IgD-negative memory B cell (primary cell): ENCODE results near the gene MEGF9. TPM values are rescaled to one million over a fixed set of nuclear protein-coding genes. Genes with fewer than 3 reads are reported as not detected.

Source experiments
- H3K27ac Mint-ChIP-seq, 3 donors: one replicate each; pipeline ENCODE4 v1.8.0; 2020 to 2022; ENCODE audit warnings: mild to moderate bottlenecking in 3 of 3, mixed read lengths in 3 of 3, moderate library complexity in 1 of 3
- H3K27me3 Mint-ChIP-seq: one replicate; pipeline ENCODE4 v1.8.0; 2021; ENCODE audit warnings: mixed read lengths
- H3K36me3 Mint-ChIP-seq: one replicate; pipeline ENCODE4 v1.8.0; 2020; ENCODE audit warnings: mild to moderate bottlenecking, mixed read lengths
- H3K4me1 Mint-ChIP-seq, 3 donors: one replicate each; pipeline ENCODE4 v1.8.0; 2020 to 2022; ENCODE audit warnings: mixed read lengths in 3 of 3, mild to moderate bottlenecking in 1 of 3
- H3K4me3 Mint-ChIP-seq, 4 donors: one replicate each; pipeline ENCODE4 v1.8.0; 2020 to 2022; ENCODE audit warnings: mild to moderate bottlenecking in 4 of 4, mixed read lengths in 4 of 4, moderate library complexity in 3 of 4
- H3K9me3 Mint-ChIP-seq, 3 donors: one replicate each; pipeline ENCODE4 v1.8.0; 2020 to 2021; ENCODE audit warnings: mixed read lengths in 3 of 3, mild to moderate bottlenecking in 1 of 3
- polyA plus RNA-seq: library from polyadenylated mRNA; unstranded; fragments of 300-500 nt; fragmentation: Illumina TruSeq; gene quantifications from one replicate; pipeline ENCODE4 v1.2.3, GENCODE V29; 2021

The MEGF9 gene
- polyA plus RNA-seq, 1 donor from 2014 or later: 3.4 TPM

- Mint-ChIP-seq H3K9me3 (no peaks in the 10 kb centered on the region), H3K4me3 (no peak overlapping the region), H3K27me3 (no peaks in the 10 kb centered on the region), H3K36me3 (no peaks in the 10 kb centered on the region), H3K27ac (no peak overlapping the region), H3K4me1 (peaks cover 0 to 2% (median 0%) of the 10 kb centered on the region in 3 donors)
Observed at GRCh38 chr9:120619751-120620655, 94.3 kb downstream of the MEGF9 start.

GRCh38 chr9:120616966-120617935 is 97.0 kb downstream of the MEGF9 start:
- H3K9me3 Mint-ChIP-seq: no peaks in the 10 kb centered on the region
- H3K36me3 Mint-ChIP-seq: peaks cover 1% of the 10 kb centered on the region
- H3K4me3 Mint-ChIP-seq: no peak overlapping the region
- H3K27ac Mint-ChIP-seq: peak overlapping the region in 1 of 3 donors; percentile 37
- peaks cover 0 to 2% (median 0%) of the 10 kb centered on the region in 3 donors for H3K4me1 Mint-ChIP-seq
- H3K27me3 Mint-ChIP-seq: no peaks in the 10 kb centered on the region

GRCh38 chr9:120612218-120612617 is 102.1 kb downstream of the MEGF9 start:
- no peak overlapping the region for H3K4me3 Mint-ChIP-seq

GRCh38 chr9:120611690-120612068 is 102.6 kb downstream of the MEGF9 start:
- Mint-ChIP-seq H3K4me3 (no peak overlapping the region), H3K27ac (no peak overlapping the region), H3K27me3 (no peaks in the 10 kb centered on the region), H3K9me3 (no peaks in the 10 kb centered on the region), H3K4me1 (no peaks in the 10 kb centered on the region), H3K36me3 (peaks cover 8% of the 10 kb centered on the region)

More at GRCh38 chr9:120612218-120612617, 102.1 kb downstream of the MEGF9 start:
- Mint-ChIP-seq H3K27ac (no peak overlapping the region), H3K36me3 (peaks cover 8% of the 10 kb centered on the region), H3K27me3 (no peaks in the 10 kb centered on the region), H3K9me3 (no peaks in the 10 kb centered on the region), H3K4me1 (no peaks in the 10 kb centered on the region)

- peaks cover 10% of the 10 kb centered on the region for H3K36me3 Mint-ChIP-seq
- no peak overlapping the region for H3K27ac Mint-ChIP-seq
- H3K4me1 Mint-ChIP-seq: no peaks in the 10 kb centered on the region
- no peak overlapping the region for H3K4me3 Mint-ChIP-seq
- H3K9me3 Mint-ChIP-seq: no peaks in the 10 kb centered on the region
- H3K27me3 Mint-ChIP-seq: no peaks in the 10 kb centered on the region
Observed at GRCh38 chr9:120610975-120611689, 103.1 kb downstream of the MEGF9 start.

- H3K27me3 Mint-ChIP-seq: no peaks in the 10 kb centered on the region
- H3K27ac Mint-ChIP-seq: no peak overlapping the region
- H3K36me3 Mint-ChIP-seq: peaks cover 17% of the 10 kb centered on the region
- no peaks in the 10 kb centered on the region for H3K9me3 Mint-ChIP-seq
- H3K4me3 Mint-ChIP-seq: no peak overlapping the region
- no peaks in the 10 kb centered on the region for H3K4me1 Mint-ChIP-seq
Observed at GRCh38 chr9:120609636-120610035, 104.6 kb downstream of the MEGF9 start.

- no peaks in the 10 kb centered on the region for H3K27me3 Mint-ChIP-seq
- H3K4me3 Mint-ChIP-seq: no peak overlapping the region
- no peak overlapping the region for H3K27ac Mint-ChIP-seq
- H3K36me3 Mint-ChIP-seq: peaks cover 20% of the 10 kb centered on the region
- H3K4me1 Mint-ChIP-seq: no peaks in the 10 kb centered on the region
- H3K9me3 Mint-ChIP-seq: no peaks in the 10 kb centered on the region
Observed at GRCh38 chr9:120608421-120608820, 105.8 kb downstream of the MEGF9 start.

- Mint-ChIP-seq H3K4me3 (no peak overlapping the region), H3K36me3 (peaks cover 13% of the 10 kb centered on the region), H3K27me3 (no peaks in the 10 kb centered on the region), H3K4me1 (no peaks in the 10 kb centered on the region), H3K9me3 (no peaks in the 10 kb centered on the region), H3K27ac (no peak overlapping the region)
Observed at GRCh38 chr9:120603591-120603990, 110.7 kb downstream of the MEGF9 start.

- Mint-ChIP-seq H3K9me3 (no peaks in the 10 kb centered on the region), H3K27ac (no peak overlapping the region), H3K27me3 (no peaks in the 10 kb centered on the region), H3K4me1 (no peaks in the 10 kb centered on the region), H3K36me3 (peaks cover 13% of the 10 kb centered on the region), H3K4me3 (no peak overlapping the region)
Observed at GRCh38 chr9:120603010-120603409, 111.3 kb downstream of the MEGF9 start.

- no peaks in the 10 kb centered on the region for H3K36me3 Mint-ChIP-seq
- no peaks in the 10 kb centered on the region for H3K27me3 Mint-ChIP-seq
Observed at GRCh38 chr9:120593955-120594277, 120.4 kb downstream of the MEGF9 start.

GRCh38 chr9:120593250-120593954 is 120.9 kb downstream of the MEGF9 start:
- Mint-ChIP-seq H3K4me1 (no peaks in the 10 kb centered on the region), H3K27me3 (no peaks in the 10 kb centered on the region), H3K9me3 (no peaks in the 10 kb centered on the region), H3K36me3 (no peaks in the 10 kb centered on the region), H3K27ac (no peak overlapping the region), H3K4me3 (no peak overlapping the region)

More at GRCh38 chr9:120593955-120594277, 120.4 kb downstream of the MEGF9 start:
- Mint-ChIP-seq H3K4me3 (no peak overlapping the region), H3K27ac (no peak overlapping the region), H3K9me3 (no peaks in the 10 kb centered on the region), H3K4me1 (no peaks in the 10 kb centered on the region)

- Mint-ChIP-seq H3K27me3 (no peaks in the 10 kb centered on the region), H3K4me3 (no peak overlapping the region), H3K4me1 (no peaks in the 10 kb centered on the region), H3K27ac (no peak overlapping the region), H3K36me3 (no peaks in the 10 kb centered on the region), H3K9me3 (no peaks in the 10 kb centered on the region)
Observed at GRCh38 chr9:120592210-120592609, 122.1 kb downstream of the MEGF9 start.

- no peaks in the 10 kb centered on the region for H3K9me3 Mint-ChIP-seq
- H3K36me3 Mint-ChIP-seq: no peaks in the 10 kb centered on the region
- no peaks in the 10 kb centered on the region for H3K27me3 Mint-ChIP-seq
- no peak overlapping the region for H3K4me3 Mint-ChIP-seq
- H3K27ac Mint-ChIP-seq: no peak overlapping the region
- H3K4me1 Mint-ChIP-seq: peaks cover 11 to 16% (median 14%) of the 10 kb centered on the region in 3 donors
Observed at GRCh38 chr9:120587328-120587727, 126.9 kb downstream of the MEGF9 start.

GRCh38 chr9:120583958-120584369 is 130.3 kb downstream of the MEGF9 start:
- H3K9me3 Mint-ChIP-seq: no peaks in the 10 kb centered on the region
- H3K27me3 Mint-ChIP-seq: no peaks in the 10 kb centered on the region
- peaks cover 1% of the 10 kb centered on the region for H3K36me3 Mint-ChIP-seq
- H3K4me3 Mint-ChIP-seq: peak overlapping the region in 2 of 4 donors; percentile 51 to 85
- H3K4me1 Mint-ChIP-seq: peaks cover 29 to 35% (median 29%) of the 10 kb centered on the region in 3 donors
- H3K27ac Mint-ChIP-seq: peak overlapping the region; percentile 69 to 87 (median 81)
